ENCODE results near the gene CELF5.

DNA sequence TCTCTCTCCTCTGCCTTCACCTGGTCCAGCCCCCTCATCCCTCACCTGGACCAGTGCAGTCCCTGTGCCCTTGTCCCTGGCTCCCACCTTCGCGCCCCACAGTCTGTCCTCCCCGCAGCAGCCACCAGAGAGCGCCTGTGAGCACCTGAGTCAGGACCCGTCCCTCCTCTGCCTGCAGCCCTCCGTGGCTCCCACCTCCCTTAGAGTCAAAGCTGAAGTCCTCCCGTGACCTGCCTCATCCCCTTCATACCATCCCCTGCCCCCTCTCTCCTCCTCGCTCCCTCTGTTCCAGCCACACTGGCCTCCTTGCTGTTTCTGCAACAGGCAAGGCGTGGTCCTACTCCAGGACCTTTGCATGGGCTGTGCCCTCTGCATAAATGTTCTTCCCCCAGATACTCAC lies 10.3 kb downstream of the CELF5 start:
- TF ChIP-seq, protein P1, sequence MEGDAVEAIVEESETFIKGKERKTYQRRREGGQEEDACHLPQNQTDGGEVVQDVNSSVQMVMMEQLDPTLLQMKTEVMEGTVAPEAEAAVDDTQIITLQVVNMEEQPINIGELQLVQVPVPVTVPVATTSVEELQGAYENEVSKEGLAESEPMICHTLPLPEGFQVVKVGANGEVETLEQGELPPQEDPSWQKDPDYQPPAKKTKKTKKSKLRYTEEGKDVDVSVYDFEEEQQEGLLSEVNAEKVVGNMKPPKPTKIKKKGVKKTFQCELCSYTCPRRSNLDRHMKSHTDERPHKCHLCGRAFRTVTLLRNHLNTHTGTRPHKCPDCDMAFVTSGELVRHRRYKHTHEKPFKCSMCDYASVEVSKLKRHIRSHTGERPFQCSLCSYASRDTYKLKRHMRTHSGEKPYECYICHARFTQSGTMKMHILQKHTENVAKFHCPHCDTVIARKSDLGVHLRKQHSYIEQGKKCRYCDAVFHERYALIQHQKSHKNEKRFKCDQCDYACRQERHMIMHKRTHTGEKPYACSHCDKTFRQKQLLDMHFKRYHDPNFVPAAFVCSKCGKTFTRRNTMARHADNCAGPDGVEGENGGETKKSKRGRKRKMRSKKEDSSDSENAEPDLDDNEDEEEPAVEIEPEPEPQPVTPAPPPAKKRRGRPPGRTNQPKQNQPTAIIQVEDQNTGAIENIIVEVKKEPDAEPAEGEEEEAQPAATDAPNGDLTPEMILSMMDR (IDR thresholded peaks at IDR 0.05), result no peak
- no peak for TF ChIP-seq POLR2A (IDR thresholded peaks at IDR 0.05)

Data from right lobe of liver (tissue), 4 donors.